ENCODE data around the gene SYTL4.

The SYTL4 gene

DNA sequence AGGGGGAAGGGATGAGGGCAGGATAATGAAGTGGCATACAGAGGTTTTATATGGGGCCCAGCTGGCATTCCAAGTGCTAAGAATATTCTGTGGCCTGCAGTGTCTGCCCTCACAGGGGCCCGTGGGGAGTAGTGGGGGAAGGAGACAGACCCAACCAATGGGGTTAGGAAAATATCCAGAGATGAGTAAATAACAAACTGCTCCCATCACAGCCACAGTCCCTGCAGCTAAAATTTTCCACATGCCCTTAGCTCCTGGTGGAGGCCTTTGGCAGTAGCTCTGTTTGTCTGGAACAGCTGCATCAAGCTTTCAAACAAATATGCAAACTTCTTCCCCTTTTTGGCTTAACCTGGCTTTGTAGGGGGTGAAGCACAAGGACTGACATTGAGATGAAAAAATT is 84.8 kb downstream of the SYTL4 start:
- no peak for DNase-seq

DNA sequence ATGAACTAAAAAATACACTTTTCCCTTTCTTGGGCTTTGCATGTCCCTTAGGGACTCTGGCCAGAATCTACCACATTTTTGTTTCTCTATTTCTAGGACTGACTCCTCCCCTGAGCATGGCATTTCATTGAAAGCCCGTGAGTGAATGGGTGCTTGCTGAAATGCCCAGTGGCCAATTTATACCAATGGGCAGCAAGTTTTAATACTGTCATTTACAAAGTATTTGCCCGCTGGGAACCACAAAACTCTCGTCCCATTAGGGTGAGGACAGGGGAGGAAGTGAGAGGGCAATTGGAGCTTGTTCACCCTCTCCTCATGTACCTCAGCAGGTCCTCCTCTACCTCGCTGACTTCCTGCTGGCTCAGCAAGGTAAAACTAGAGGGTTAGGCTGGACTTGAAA is 86.8 kb downstream of the SYTL4 start:
- no peak for DNase-seq

DNA sequence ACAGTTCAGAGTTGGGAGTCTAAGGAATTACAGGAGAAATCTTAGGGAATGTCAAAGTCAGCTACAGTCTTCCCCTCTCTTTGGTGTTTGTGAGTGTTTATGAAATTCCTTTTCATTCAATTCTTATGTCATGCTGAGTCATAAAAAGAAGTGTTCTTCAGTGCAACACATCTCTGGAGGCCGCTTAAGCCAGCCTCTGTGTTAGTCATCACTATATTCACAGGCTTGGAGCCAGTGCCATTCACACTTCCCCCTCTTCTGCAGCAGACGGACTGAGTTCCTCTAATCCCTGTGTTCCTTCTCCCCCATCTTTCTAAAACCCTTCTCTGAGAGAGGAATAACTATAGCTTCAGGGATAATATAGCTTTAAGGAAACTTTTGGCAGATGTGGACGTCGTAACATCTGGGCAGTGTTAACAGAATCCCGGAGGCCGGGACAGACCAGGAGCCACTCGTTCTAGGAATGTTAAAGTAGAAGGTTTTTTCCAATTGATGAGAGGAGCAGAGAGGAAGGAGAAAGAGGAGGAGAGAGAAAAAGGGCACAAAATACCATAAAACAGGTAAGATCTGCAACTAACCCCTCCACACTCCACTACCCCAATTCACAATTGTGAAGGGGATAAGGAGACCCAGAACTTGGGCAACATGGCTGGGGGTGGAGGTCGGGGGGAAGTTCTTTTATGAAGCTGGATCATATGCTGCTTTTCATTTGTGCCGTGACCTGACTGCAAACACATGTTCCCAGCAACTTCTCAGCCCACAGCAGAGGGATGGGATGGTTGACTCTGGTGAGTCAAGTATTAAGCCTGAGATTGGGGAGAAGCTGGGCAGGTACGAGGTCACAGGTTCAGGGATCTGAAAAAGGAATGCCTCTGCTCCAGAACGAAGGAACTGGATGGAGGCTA is 87.7 kb downstream of the SYTL4 start, which contains the start of gene SRPX2:
Gene SRPX2, plus strand, starts transcription at position 244 of the 905 bp plus-strand sequence. CDS start 2,124 bp downstream, outside the sequence.
- no peak for DNase-seq

DNA sequence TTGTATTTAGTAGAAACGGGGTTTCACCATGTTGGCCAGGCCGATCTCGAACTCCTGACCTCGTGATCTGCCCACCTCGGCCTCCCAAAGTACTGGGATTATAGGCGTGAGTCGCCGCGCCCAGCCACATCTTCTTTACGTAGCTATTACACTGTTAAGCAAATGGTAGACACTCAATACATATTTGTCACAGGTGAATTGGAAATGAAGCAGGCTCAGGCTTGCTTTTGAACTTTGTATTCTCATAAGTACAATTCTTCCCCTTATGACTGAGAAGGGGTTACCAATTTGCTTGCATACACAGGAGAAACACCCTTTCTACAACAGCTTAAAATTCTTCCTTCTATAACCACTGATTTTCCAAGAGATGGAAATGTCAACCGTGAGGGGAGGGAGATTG is 88.7 kb downstream of the SYTL4 start:
- no peak for DNase-seq

DNA sequence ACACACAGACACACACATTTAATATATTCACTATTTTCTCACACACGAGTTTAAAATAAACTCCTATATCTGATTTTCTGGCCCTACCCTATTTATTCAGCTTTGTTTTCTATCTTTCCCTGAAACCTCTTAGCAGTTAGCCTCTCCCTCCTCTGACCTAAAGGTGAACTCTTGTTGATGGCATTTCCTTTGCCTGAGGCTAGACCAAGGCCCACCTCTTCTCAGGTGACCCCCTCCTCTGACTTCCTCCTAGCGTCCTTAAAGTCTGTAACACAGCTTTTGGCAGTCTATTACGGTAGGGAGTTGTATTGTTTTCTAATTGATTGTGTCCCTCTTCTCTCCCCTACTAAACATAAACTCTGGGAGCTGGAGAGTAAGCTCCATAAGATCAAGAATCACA is 89.6 kb downstream of the SYTL4 start:
- DNase-seq = no peak

DNA sequence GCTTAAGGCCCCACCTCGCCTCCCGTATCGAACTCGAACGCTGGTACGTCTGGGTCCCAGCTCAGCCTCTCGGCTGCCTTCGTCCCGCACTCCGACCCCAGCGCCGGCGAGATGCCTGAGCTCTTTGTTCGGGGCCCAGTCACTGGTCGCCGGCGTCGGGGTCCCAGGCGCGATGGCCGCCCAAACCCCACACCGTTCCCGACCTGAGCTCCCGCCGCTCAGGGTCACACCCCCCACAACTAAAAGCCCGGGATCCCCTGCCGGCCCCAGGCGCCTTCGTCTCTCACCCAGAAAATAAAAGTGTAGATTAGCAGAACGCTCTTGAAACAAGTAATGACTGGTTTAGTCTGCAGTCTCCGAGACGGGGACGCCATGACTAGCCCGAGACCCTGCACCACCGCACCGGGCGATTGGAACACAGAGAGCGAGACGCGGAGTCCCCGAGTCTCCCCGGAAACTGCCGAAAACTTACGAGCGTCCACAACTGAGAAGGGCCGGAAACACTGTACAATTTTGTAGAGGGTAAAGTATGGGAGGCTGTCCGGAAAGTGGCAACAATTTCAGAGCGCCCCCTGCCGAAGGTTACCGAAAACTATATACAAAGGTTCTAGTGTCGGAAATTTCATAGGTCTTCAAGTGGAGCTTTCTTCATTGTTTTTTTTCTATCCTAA is 95.5 kb downstream of the SYTL4 start, which contains the start of gene TSPAN6:
Gene TSPAN6, minus strand, starts transcription at position 486 of the 671 bp plus-strand sequence. Its CDS starts 112 bp downstream, at position 374.
- DNase-seq = peak; percentile 80

DNA sequence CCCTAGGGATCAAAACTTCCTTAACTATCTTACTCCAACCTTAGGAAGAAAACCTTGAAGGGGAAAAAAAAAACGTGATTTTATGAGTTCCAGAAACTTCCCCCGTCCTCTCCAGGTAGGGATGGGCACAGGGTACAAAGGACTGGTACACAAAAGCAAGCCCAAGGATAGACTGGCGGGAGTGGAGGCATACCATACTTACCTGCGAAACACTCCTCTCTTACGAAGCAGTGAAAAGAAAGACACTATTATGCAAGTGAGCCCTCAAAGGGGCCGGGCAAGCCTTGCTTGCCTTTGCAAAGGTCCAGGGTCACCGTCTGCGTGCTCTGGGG is 96.0 kb downstream of the SYTL4 start:
- DNase-seq = no peak

DNA sequence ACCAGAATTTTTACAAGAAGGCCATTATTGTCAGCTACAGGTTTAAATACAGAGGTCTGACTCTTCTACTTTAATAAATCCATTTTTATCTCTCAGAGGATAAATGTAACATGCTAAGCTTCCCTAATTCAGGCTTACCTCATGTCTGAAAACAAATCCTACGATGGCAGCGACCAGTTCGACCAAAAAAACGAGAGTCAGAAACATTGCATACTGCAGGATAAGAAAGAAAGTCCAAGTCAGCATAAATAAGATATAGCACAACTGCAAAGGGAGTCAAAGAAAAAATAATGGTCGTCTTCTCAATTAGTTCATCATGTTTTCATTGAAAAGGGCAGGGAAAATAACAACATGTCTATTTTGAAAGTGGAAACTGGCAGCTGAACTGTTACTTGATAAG is 96.9 kb downstream of the SYTL4 start:
- DNase-seq = no peak

DNA sequence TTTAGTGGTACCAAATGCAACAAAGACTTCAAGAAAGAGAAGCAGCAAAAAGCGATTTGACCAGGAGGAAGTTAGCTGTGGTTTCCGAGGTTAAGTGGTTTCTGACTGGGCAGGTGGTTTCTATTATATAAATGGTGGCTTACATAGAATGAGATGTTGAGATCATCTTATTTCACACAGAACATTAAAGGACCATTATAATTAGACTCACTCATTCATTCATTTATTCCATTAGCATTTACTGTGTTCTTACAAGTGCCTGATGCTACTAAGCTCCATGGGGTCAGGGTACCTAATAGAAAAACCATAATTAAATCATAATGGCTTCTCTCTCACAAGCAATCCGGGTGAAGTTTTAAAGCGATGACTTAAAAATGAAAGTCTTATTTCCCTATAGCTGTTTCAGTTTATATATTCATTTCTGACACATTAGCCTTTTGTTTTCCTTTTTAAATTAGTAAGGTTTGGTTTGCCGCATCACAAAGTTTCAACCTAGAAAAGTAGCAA is 105.9 kb downstream of the SYTL4 start:
- DNase-seq = no peak
